Coronary artery (tissue), 2 donors: Measurements from ENCODE around the gene CHD1L.
"Not testable (repeated sequence)": the region's sequence is repeated elsewhere in the genome, so short reads cannot be mapped to it uniquely, and the experiment has no call there.

Experiments used
- DNase-seq: peaks from one replicate; pipeline ENCODE4 v3.0.0-alpha.2; 2017; ENCODE audit warnings: low spot score
- H3K27ac ChIP-seq, 2 donors: fragments of 200-600 bp; sonication (generic); one replicate each; pipeline ENCODE4 v1.5.1; 2016 to 2019
- H3K4me3 ChIP-seq: fragments of 200-600 bp; sonication (generic); 2 replicates; pipeline ENCODE4 v1.5.1; 2016; ENCODE audit warnings: mild to moderate bottlenecking, moderate library complexity
- CTCF ChIP-seq: fragments of 200-600 bp; sonication (generic); IDR thresholded peaks from one replicate; pipeline ENCODE4 v1.5.1; 2019; ENCODE audit warnings: antibody characterized with exemption

CHD1L gene

GRCh38 chr1:147238925-147239820 lies 3.3 kb upstream of the CHD1L start:
- Histone ChIP-seq H3K27ac (no peak overlapping the region), H3K4me3 (no peak overlapping the region)
- DNase-seq: no peak
- no peak for TF ChIP-seq CTCF

- DNase-seq, H3K4me3 ChIP-seq, H3K27ac ChIP-seq: not testable (repeated sequence)
These were observed 2.3 kb upstream of the CHD1L start for GRCh38 chr1:147240131-147240721.

GRCh38 chr1:147241934-147242448 lies 493 bp upstream of the CHD1L start:
- TF ChIP-seq CTCF: no peak
- peak overlapping the region; percentile 83 for H3K4me3 ChIP-seq
- peak overlapping the region; percentile 93 for H3K27ac ChIP-seq
- DNase-seq: no peak

- H3K27ac ChIP-seq: peak overlapping the region; percentile 93
- TF ChIP-seq CTCF: no peak
- DNase-seq: peak; percentile 77
These were observed 773 bp downstream of the CHD1L start for GRCh38 chr1:147243228-147243685.

GRCh38 chr1:147243841-147244240 lies 1.4 kb downstream of the CHD1L start:
- Histone ChIP-seq H3K4me3 (peak overlapping the region; percentile 83), H3K27ac (peak overlapping the region; percentile 93)
- no peak for DNase-seq
- TF ChIP-seq CTCF: no peak

More at GRCh38 chr1:147243228-147243685, 773 bp downstream of the CHD1L start:
- H3K4me3 ChIP-seq: peak overlapping the region; percentile 83

GRCh38 chr1:147245129-147245528 lies 2.6 kb downstream of the CHD1L start:
- H3K27ac ChIP-seq: no peak overlapping the region
- DNase-seq: no peak
- no peak for TF ChIP-seq CTCF
- no peak overlapping the region for H3K4me3 ChIP-seq

- TF ChIP-seq CTCF: no peak
- no peak overlapping the region for H3K4me3 ChIP-seq
- no peak overlapping the region for H3K27ac ChIP-seq
- no peak for DNase-seq
These were observed 3.1 kb downstream of the CHD1L start for GRCh38 chr1:147245586-147246021.
